EH (cell line): ENCODE measurements around the gene KCNMA1.
A peak's percentile ranks its signal among the peaks of the same experiment; 100 is the strongest.

Experiments used
- DNase-seq: peaks from one replicate; pipeline ENCODE4 v3.0.0-alpha.2; 2015; ENCODE audit warnings: low read depth

Gene KCNMA1

GRCh38 chr10:77077316-77077945 is 560.2 kb downstream of the KCNMA1 start:
- no peak for DNase-seq

GRCh38 chr10:77075926-77076325 is 561.7 kb downstream of the KCNMA1 start:
- DNase-seq = no peak

DNA sequence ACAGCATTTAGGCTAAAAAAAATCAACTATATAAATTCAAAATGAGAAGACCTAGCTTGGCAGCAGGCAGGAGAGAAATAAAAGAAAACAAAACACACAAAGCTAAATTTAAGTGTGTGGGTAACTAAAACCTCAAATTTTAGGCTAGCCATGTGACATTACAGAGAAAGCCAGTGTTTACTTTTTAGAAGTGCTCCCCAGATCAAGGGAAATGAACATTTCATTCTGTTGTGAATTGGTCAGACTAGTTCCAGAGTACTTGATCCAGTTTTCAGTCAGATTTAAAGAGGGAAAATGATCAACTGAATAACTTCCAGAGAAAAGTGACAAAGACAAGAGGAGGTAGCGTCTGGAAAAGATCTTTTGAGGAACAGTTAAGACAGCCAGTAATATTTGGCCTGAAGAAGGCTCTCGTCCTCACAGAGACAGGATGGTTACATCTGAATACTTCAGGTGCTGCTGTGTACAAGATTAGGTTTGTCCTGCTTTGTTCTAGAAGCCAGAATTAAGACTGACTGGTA is 563.4 kb downstream of the KCNMA1 start:
- DNase-seq = no peak

GRCh38 chr10:77073663-77073960 is 564.0 kb downstream of the KCNMA1 start:
- DNase-seq = no peak

DNA sequence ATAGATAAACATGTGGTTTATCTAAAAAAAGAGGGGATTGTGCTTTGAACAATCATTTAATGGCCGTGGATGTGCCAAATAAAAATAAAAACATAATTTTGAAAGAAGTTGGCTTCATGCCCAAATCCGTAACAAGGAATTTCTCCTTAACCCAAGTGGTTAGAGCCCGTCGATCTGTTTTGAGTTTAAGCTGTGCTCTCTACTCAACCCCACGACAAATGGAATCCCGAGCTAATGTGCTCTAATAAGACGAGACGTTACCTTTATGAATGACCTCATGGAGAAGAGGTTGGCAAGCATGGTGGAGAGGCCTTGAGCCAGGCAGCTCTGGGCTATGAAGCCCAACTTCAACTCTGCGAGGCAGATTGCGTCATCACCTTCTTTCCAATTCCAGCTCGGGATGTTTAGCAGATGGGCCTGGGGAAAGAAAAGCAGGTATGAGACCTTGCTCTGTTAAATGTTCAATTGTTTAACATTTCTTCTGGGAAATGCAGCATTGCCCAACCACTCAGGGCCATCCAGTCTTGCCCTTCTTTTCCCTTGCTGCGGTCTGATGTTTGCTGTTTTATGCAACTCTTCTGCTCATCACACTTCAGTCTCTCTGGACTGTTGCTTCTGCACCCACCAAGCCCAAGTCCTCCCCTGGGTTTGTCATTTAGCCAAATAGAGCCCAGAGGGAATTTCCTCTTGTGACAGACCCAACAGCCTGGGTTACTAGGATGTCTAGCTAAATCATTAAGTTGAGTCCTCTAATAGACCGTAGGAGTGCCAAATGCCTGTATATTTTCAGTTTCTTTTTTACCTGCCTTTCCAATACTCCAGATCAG is 564.6 kb downstream of the KCNMA1 start:
- DNase-seq = no peak

- DNase-seq = no peak
Measured at GRCh38 chr10:77072361-77072835, 565.2 kb downstream of the KCNMA1 start.

- DNase-seq = no peak
Measured at GRCh38 chr10:77071956-77072355, 565.7 kb downstream of the KCNMA1 start.

GRCh38 chr10:77071001-77071511 is 566.6 kb downstream of the KCNMA1 start:
- no peak for DNase-seq

DNA sequence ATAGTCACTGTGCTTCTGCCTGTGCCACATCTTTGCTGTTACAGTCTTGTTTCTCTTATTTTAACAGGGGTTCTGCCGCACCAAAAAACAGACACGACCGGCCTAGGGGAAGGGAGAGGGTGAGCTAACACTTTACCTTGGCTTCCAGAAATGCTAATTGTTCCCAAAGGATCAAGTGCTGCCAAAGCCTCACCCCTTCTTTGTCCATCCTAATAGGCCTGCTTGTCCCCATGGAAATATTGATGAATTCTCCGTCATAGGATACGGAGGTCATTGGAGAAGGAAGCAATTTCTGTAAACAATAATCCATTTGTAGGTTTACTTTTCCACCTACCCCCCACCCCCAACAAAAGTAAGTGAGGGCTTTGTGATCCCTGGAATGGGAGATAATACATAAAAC is 567.3 kb downstream of the KCNMA1 start:
- no peak for DNase-seq

DNA sequence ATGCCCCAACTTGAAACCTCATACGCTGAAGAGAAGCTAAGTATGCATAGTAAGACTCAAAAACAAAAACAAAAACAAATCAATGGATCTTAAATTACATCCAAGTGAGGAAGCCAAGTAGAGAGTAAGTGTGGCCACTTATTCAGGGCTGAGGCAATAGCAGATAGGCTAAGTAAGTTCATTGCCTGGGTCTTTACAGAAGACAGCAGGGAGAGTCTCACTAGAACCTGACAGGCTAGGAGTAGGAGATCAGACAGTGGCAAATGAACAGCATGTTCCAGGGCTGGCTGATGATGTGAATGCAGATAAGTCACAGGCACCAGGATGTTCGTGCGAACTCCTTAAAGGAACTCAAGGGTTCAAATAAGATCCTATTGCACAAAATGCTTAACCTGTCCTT is 568.6 kb downstream of the KCNMA1 start:
- DNase-seq = no peak

DNA sequence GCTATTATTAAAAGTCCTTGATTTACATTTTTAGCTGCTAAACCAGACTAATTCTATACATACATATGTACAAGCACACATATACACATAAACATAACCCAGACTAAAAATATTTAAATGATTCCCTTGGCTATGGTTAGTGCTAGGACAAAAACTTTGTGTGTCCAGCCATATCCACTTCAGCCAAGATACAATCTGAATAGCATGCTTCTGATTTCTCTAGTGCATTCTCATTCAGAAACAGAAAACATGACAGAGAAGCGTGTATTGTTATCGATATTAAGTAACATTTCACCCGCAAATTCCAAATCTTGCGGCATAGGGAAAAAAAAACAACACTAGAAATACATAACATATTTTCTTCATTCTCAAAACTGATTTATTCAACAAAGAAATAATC is 569.3 kb downstream of the KCNMA1 start:
- DNase-seq = no peak

GRCh38 chr10:77062381-77062780 is 575.2 kb downstream of the KCNMA1 start:
- DNase-seq = no peak

GRCh38 chr10:77060913-77061312 is 576.7 kb downstream of the KCNMA1 start:
- DNase-seq = peak; percentile 35

DNA sequence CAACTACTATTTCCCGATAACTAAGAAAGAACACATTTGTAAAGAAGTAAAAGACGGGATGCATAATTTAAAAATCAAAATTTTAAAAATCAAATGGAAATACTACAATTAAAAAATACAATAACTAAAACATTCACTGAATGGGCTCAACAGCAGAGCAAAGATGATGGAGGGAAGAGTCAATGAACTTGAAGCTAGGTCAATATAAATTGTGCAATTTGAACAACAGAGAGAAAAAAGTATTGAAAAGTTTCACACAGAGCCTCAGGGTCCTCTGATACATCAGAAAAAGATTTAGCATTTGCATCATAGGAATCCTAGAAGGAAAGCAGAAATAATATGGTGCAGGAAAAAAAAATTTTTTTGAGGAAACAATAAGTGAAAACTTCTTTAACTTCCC is 581.0 kb downstream of the KCNMA1 start:
- no peak for DNase-seq

- no peak for DNase-seq
Measured at GRCh38 chr10:77052593-77052992, 585.0 kb downstream of the KCNMA1 start.

- peak; percentile 27 for DNase-seq
Measured at GRCh38 chr10:77051837-77052236, 585.8 kb downstream of the KCNMA1 start.

DNA sequence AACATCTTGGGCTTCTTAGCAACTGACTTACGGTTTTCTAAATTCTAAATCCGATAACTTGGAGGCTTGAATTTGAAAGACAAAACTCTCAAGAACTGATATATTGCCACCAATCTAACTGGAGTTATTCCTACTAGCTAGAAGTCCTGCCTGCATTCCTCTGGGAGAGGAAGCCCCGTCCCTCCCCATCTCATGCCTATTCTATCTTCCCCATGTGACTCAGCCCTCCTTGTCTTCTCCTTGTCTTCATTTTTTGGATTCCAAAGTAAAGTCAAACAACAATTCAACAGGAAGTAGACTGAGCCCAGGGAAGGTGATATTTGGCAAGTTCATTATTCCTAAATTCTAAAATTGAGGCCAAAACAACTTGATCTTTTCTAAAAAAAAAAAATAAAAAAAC is 587.7 kb downstream of the KCNMA1 start:
- DNase-seq = peak; percentile 80

DNA sequence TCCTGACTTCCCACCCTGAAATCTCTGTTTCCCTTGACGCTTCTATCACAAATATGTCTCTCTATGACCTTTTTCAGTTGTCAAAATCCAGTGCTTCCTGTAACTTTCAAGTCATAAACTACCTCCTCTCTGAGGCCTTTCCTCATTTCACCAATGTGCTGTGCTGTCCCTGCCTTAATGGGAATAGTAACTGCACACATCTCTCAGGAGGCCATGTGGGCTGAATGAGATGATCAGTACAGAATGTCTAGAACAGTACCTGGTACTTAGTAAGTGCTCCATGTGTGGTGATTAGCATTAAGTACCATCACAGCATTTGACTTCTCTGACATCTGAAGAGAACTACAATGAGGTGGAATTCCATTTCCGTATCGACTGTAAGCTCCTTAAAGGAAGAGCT is 588.5 kb downstream of the KCNMA1 start:
- no peak for DNase-seq

DNA sequence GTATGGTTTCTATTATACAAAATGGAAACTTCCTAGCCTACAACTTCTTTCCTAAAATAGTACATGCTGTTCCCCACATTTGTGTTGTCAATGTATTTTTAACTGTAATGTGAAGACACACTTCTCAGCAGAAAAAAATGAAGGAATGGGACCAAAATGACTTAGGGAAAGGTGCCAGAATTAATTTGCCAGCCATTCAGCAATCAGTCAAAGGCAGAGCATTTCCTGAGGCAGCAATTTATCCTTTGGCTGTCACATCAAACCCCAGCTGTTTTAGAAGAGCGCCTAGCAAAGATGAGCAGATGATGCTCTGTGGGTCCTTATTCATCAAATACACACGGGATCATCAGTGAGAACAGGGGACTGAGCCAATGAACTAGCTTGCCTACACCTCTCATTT is 592.5 kb downstream of the KCNMA1 start:
- DNase-seq = peak; percentile 39

GRCh38 chr10:77043420-77043763 is 594.2 kb downstream of the KCNMA1 start:
- peak; percentile 26 for DNase-seq

GRCh38 chr10:77042706-77043419 is 594.7 kb downstream of the KCNMA1 start:
- DNase-seq = no peak

DNA sequence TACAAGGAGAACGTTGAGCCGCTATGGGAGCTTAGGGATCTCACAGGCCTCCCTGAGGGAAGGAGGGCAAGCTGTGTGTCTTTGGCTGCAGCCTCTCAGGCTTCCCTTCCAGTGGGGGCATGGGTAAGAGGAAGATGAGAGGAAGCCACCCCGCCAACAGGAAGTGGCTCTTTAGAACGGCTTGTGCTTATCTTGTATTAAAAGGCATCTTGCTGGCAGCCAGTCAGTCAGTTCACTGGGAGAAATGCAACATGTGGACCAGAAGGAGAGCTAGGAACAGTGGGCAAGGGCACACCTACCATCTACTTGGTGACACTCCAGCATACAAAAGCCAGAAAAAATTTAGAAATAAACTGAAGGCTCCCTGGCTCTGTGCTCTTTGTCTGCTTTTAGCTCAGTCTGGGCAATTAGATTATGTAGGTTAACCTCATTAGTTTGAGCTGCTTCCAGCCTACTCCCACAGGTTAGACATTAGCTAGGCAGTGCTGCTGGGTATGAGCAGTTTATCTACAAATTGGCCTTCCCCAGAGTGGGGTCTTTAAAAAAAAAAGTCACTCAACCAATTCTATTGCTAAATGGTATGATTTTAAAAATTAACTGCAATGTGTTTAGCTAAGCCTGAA is 595.9 kb downstream of the KCNMA1 start:
- DNase-seq = peak; percentile 26
